Ectodermal cell (in vitro differentiated cells): ENCODE results near the gene ERC2.

Experiments used
- H3K27ac ChIP-seq: 2 replicates; pipeline ENCODE4 v1.7.0; 2013; ENCODE audit warnings: mild to moderate bottlenecking, low read depth, low read length; ENCODE audit not compliant: insufficient read depth, poor library complexity, severe bottlenecking
- H3K27me3 ChIP-seq: 2 replicates; pipeline ENCODE4 v1.7.0; 2013; ENCODE audit warnings: mild to moderate bottlenecking, low read length; ENCODE audit not compliant: insufficient read depth, control insufficient read depth, poor library complexity, severe bottlenecking
- H3K36me3 ChIP-seq: one replicate; pipeline ENCODE4 v1.7.0; 2013; ENCODE audit warnings: low read length; ENCODE audit not compliant: control insufficient read depth, insufficient read depth
- H3K4me1 ChIP-seq: one replicate; pipeline ENCODE4 v1.7.0; 2013; ENCODE audit warnings: low read length; ENCODE audit not compliant: control insufficient read depth, insufficient read depth
- H3K4me3 ChIP-seq: 2 replicates; pipeline ENCODE4 v1.7.0; 2013; ENCODE audit warnings: low read depth, low read length, control low read depth; ENCODE audit not compliant: insufficient read depth
- H3K9me3 ChIP-seq: 2 replicates; pipeline ENCODE4 v1.7.0; 2013; ENCODE audit warnings: mild to moderate bottlenecking, low read length, moderate library complexity; ENCODE audit not compliant: control insufficient read depth
- WGBS, 2 experiments: methylation state at CpG; one replicate each; pipeline ENCODE4 v1.1.7; 2013; ENCODE audit warnings: missing lambda C conversion rate in 2 of 2; 5-methylcytosine and 5-hydroxymethylcytosine counted together

ERC2 gene

DNA sequence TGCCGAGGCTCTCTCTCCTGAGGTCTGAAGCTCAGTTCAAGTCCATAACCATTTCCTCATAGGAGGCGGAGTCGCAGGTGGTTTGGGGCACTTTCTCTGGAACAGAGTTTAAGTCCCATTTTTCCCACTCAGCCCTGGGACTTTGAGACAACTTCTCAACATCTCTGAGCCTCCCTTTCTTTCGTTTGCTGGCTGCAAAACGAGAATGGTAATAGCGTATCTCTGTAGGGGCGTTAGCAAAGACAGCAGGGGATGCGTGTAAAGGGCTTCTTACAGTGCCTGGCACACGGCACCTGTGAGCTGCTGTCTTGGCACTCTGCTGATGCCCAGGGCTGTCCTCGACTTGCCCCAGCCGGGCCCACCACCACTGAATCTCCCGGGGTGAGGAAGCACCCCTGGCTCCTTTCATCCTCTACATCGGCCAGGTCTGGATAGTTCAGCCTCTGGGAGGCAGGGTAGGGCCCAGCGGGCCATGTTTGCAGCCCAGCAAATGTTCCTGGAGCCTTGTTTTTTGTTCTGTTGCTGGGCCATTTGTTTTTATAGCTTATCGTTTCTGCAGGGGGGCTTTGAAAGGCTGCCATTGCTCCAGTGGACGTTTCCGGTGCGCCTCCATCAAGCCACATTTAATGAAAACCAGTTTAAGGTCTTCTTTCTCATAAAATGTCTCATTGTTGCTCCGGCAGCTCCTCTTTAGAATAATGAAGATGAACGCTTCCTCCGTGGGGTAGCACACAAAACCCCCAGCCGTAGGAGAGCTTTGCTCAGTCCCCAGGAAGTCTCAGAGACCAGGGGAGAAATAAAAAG, 921.2 kb downstream of the ERC2 start:
- no peak overlapping the region for H3K27ac ChIP-seq
- H3K36me3 ChIP-seq = no peaks in the 10 kb centered on the region
- no peaks in the 10 kb centered on the region for H3K27me3 ChIP-seq
- no peaks in the 10 kb centered on the region for H3K9me3 ChIP-seq
- H3K4me3 ChIP-seq = no peak overlapping the region
- H3K4me1 ChIP-seq = peaks cover 28% of the 10 kb centered on the region
- 55 to 59% methylated on average over 22 of the region's 22 CpGs for WGBS, 2 experiments

GRCh38 chr3:55545995-55546394, 922.3 kb downstream of the ERC2 start:
- no peak overlapping the region for H3K27ac ChIP-seq
- H3K9me3 ChIP-seq = no peaks in the 10 kb centered on the region
- no peaks in the 10 kb centered on the region for H3K36me3 ChIP-seq
- no peaks in the 10 kb centered on the region for H3K27me3 ChIP-seq
- no peak overlapping the region for H3K4me3 ChIP-seq
- H3K4me1 ChIP-seq = peaks cover 28% of the 10 kb centered on the region
- 52 to 54% methylated on average over 6 of the region's 6 CpGs for WGBS, 2 experiments

- no peaks in the 10 kb centered on the region for H3K9me3 ChIP-seq
- 78 to 84% methylated on average over 3 of the region's 3 CpGs for WGBS, 2 experiments
- no peak overlapping the region for H3K27ac ChIP-seq
- H3K4me1 ChIP-seq = peaks cover 28% of the 10 kb centered on the region
- H3K27me3 ChIP-seq = no peaks in the 10 kb centered on the region
- no peaks in the 10 kb centered on the region for H3K36me3 ChIP-seq
- H3K4me3 ChIP-seq = no peak overlapping the region
These were observed 924.0 kb downstream of the ERC2 start for GRCh38 chr3:55544219-55544618.

GRCh38 chr3:55543181-55543614, 925.1 kb downstream of the ERC2 start:
- no peak overlapping the region for H3K27ac ChIP-seq
- no peaks in the 10 kb centered on the region for H3K27me3 ChIP-seq
- H3K36me3 ChIP-seq = no peaks in the 10 kb centered on the region
- no peaks in the 10 kb centered on the region for H3K9me3 ChIP-seq
- H3K4me3 ChIP-seq = no peak overlapping the region
- H3K4me1 ChIP-seq = peaks cover 37% of the 10 kb centered on the region
- WGBS, 2 experiments = 95 to 96% methylated on average over 12 of the region's 12 CpGs

- no peaks in the 10 kb centered on the region for H3K9me3 ChIP-seq
- H3K27ac ChIP-seq = no peak overlapping the region
- H3K27me3 ChIP-seq = no peaks in the 10 kb centered on the region
- 69 to 73% methylated on average over 2 of the region's 2 CpGs for WGBS, 2 experiments
- H3K4me3 ChIP-seq = no peak overlapping the region
- peaks cover 32% of the 10 kb centered on the region for H3K4me1 ChIP-seq
- no peaks in the 10 kb centered on the region for H3K36me3 ChIP-seq
These were observed 926.8 kb downstream of the ERC2 start for GRCh38 chr3:55541456-55541855.

DNA sequence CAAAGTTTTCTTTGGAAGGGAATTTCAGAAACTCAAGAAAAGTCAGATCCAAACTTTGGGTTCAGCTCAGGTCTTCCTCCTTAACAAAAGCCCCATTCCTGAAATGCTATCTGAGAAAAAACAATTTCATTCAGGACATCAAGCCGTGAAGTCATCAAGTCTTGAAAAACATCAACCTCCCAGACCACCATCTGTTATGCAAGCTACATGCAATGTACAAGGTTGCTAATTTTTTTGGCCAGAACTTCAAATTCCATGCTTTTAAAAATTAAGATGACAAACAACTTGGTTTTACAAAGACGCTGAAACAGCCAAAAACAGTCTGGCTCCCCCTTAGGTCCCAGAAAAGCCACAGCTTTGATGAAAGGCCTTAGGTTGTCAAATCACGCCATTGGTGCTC, 927.3 kb downstream of the ERC2 start:
- no peaks in the 10 kb centered on the region for H3K27me3 ChIP-seq
- peaks cover 28% of the 10 kb centered on the region for H3K4me1 ChIP-seq
- H3K4me3 ChIP-seq = no peak overlapping the region
- no peaks in the 10 kb centered on the region for H3K9me3 ChIP-seq
- H3K36me3 ChIP-seq = no peaks in the 10 kb centered on the region
- H3K27ac ChIP-seq = no peak overlapping the region
- 89% methylated on average over 3 of the region's 3 CpGs for WGBS, 2 experiments

GRCh38 chr3:55540579-55540978, 927.7 kb downstream of the ERC2 start:
- Histone ChIP-seq H3K27me3 (no peaks in the 10 kb centered on the region), H3K36me3 (no peaks in the 10 kb centered on the region), H3K4me1 (peaks cover 24% of the 10 kb centered on the region), H3K9me3 (no peaks in the 10 kb centered on the region), H3K27ac (no peak overlapping the region), H3K4me3 (no peak overlapping the region)
- WGBS, 2 experiments = 13 to 21% methylated on average over 5 of the region's 5 CpGs

DNA sequence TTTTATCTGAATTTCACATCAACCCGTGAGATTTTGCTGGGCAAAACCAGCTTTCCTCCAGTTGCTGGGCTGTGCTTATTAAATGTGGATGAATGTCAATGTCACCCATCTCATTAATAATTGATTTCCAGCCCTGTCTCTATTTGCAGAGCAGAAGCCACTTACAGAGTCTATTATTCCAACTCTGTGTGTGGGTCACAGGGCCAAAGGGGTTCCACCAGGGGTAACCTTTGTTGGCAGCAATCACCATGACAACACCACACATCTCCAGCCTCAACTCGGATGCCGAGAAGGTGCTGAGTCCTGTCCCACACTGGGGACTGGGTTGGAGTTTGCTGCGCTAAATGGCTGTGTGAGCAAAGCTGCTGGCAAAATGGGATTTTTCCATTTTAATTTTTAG, 930.1 kb downstream of the ERC2 start:
- Histone ChIP-seq H3K4me3 (no peak overlapping the region), H3K9me3 (no peaks in the 10 kb centered on the region), H3K27me3 (no peaks in the 10 kb centered on the region), H3K36me3 (no peaks in the 10 kb centered on the region), H3K4me1 (peaks cover 20% of the 10 kb centered on the region), H3K27ac (no peak overlapping the region)
- 38 to 52% methylated on average over 4 of the region's 4 CpGs for WGBS, 2 experiments

DNA sequence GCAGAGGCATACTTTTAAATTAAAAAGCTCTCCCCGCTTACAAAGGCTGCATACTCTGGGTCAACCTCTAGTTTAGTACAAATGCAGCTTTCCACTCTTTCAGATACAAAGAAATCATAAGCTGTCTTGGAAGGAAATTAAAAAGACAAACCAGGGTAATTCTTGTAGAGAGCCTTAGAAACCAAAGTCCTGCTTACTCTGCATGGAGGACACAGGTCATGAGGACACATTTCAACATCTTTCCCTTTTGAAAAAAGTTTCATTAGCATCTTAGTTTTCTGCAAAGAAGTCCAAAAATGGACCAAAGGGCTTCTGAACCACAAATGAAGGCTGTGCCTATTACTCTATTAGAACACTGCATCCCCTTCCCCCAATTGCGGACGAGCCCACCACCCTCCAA, 930.7 kb downstream of the ERC2 start:
- 95 to 96% methylated on average over 1 to 3 of the region's 3 CpGs for WGBS, 2 experiments
- Histone ChIP-seq H3K36me3 (no peaks in the 10 kb centered on the region), H3K27me3 (no peaks in the 10 kb centered on the region), H3K27ac (no peak overlapping the region), H3K9me3 (no peaks in the 10 kb centered on the region), H3K4me3 (no peak overlapping the region), H3K4me1 (peaks cover 20% of the 10 kb centered on the region)

GRCh38 chr3:55537129-55537528, 931.1 kb downstream of the ERC2 start:
- no peak overlapping the region for H3K4me3 ChIP-seq
- H3K27me3 ChIP-seq = no peaks in the 10 kb centered on the region
- no peaks in the 10 kb centered on the region for H3K9me3 ChIP-seq
- no peak overlapping the region for H3K27ac ChIP-seq
- WGBS, 2 experiments = 88 to 90% methylated on average over 7 of the region's 7 CpGs
- no peaks in the 10 kb centered on the region for H3K36me3 ChIP-seq
- peaks cover 20% of the 10 kb centered on the region for H3K4me1 ChIP-seq
